IMR-90 (cell line): ENCODE measurements around the gene CPT1A. TPM values are rescaled to one million over a fixed set of nuclear protein-coding genes. Genes with fewer than 3 reads are reported as not detected.

ENCODE experiments used
- polyA plus RNA-seq, 3 experiments: library from polyadenylated mRNA; depleted of rRNA; stranded (reverse); fragments of >200 nt; gene quantifications; 2 replicates each; pipeline ENCODE4 v1.2.3, GENCODE V29; 2012; ENCODE audit warnings: low replicate concordance in 1 of 3
- total RNA-seq: library from RNA; depleted of rRNA; stranded (reverse); fragments of >200 nt; gene quantifications from 2 replicates; pipeline ENCODE4 v1.2.3, GENCODE V29; 2012
- TF ChIP-seq, protein P1 (sequence below): conservative IDR thresholded peaks from 2 replicates; pipeline ENCODE4 v1.5.1; 2012; ENCODE audit warnings: mild to moderate bottlenecking, low read depth, low read length, improper control_type of control experiment

CPT1A gene
- total and polyA plus RNA-seq, 2 of the 4 experiments (the other 2 are of a cell fraction): 15.4 to 21.3 TPM

DNA sequence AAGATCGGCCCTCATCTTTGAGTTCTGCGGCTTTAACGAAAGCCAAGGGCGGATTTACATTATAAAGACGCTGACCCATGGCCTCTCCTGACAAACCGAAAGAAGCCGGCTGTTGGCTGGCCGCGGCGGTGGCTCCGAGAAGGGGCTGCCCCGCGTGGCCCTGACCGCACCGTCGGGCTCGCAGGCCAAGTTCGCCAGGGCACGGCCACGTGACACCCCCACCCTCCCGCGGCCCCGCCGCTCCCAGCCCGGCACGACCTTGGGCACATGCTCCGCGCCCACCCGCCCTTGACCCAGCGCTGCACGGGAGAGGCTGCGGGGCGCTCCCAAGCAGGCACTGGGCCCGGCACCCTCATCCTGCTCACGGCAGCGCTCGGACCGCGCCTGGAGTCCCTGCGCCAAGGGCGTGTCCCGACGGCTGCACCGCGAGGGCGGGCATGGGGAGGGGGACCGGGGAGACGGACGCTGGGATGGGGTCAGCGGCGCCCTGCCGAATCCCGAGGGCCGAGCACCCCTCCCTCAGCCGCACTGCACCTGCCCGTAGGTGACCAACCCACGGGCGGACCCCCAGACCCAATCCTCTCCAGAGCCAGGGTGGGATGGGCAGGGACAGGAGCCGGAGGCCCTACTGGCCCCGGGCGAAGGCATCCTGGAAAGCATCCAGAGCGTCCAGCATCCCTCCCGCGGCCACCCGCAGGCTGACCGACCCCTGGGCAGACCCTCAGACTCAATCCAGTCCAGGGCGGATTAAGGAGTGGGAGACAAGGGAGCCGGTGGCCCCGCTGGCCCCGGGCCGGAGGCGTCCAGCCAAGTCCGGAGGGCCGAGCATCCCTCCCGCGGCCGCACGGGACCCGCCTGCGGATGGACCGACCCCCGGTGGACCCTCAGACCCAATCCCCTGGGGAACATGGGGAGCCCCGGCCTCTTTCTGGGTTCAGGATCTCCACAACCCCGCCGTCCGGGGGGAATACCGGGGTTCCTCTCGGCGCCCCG lies 759 bp downstream of the CPT1A start (continued):
- TF ChIP-seq, protein P1, sequence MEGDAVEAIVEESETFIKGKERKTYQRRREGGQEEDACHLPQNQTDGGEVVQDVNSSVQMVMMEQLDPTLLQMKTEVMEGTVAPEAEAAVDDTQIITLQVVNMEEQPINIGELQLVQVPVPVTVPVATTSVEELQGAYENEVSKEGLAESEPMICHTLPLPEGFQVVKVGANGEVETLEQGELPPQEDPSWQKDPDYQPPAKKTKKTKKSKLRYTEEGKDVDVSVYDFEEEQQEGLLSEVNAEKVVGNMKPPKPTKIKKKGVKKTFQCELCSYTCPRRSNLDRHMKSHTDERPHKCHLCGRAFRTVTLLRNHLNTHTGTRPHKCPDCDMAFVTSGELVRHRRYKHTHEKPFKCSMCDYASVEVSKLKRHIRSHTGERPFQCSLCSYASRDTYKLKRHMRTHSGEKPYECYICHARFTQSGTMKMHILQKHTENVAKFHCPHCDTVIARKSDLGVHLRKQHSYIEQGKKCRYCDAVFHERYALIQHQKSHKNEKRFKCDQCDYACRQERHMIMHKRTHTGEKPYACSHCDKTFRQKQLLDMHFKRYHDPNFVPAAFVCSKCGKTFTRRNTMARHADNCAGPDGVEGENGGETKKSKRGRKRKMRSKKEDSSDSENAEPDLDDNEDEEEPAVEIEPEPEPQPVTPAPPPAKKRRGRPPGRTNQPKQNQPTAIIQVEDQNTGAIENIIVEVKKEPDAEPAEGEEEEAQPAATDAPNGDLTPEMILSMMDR: no peak
